HG03108 (cell line): ENCODE measurements around the gene RFTN1.
"Not testable (repeated sequence)": the region's sequence is repeated elsewhere in the genome, so short reads cannot be mapped to it uniquely, and the experiment has no call there.

Source experiments
- ATAC-seq: cut with Tn5 transposase; IDR thresholded peaks from one replicate; pipeline ENCODE4 v1.9.1; 2021; ENCODE audit warnings: moderate library complexity; ENCODE audit not compliant: unreplicated experiment

RFTN1 gene

DNA sequence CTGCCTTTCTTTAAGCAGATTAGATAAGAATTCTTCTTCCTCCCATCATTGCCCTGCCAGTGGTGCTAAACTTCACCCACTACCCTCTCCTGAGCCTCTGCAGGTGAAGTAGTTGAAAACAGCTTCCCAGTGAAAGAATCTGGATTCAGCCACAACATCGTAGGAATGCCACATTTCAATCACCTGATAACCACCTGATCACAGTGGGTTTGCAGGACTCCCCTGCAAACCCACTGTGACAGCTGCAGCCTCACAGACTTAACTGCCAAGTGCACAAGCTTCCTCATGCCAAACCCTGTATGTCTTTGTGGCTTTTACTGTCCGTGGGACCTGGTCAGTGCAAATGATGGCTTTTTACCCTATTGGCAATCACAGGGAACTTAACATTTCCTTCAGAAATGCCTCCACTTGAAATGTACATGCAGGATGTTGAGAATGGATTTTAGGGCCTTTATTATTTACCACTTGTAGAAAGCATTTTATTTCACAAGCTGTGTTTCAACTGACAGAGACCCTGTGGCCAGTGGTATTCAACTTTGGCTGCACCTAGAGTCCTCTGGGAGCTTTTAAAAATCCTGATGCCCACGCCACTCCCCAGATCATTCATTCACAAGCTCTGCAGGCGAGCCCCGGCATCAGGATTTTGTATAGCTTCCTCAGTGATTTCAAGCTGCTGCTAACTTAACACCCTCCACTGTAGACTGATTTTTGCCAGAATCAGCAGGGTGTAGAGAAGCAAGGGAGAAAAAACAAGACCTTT lies 199.4 kb downstream of the RFTN1 start:
- no peak for ATAC-seq

GRCh38 chr3:16311960-16312451 lies 201.5 kb downstream of the RFTN1 start:
- peak; percentile 70 for ATAC-seq

GRCh38 chr3:16310486-16310885 lies 203.0 kb downstream of the RFTN1 start:
- not testable (repeated sequence) for ATAC-seq

DNA sequence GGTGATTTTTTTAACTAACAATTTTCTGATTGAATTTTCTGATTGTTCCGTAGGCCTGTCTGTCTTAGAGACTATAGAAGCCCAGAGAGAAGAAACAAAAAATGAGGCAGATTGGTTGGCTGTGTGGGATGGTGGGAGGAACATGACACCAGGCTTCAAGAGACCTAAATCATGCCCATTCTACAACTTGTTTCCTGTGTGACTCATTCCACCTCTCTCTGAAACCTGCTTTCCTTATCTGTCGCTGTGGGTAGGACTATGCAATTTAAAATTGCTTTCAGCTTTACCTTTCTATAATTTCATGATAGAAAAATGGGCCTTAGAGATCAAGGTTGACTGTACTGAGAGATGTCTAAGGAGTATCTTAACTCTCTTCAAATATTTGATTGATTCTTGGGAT lies 203.9 kb downstream of the RFTN1 start:
- peak; percentile 60 for ATAC-seq

- no peak for ATAC-seq
Observed at GRCh38 chr3:16308727-16309126, 204.8 kb downstream of the RFTN1 start.

DNA sequence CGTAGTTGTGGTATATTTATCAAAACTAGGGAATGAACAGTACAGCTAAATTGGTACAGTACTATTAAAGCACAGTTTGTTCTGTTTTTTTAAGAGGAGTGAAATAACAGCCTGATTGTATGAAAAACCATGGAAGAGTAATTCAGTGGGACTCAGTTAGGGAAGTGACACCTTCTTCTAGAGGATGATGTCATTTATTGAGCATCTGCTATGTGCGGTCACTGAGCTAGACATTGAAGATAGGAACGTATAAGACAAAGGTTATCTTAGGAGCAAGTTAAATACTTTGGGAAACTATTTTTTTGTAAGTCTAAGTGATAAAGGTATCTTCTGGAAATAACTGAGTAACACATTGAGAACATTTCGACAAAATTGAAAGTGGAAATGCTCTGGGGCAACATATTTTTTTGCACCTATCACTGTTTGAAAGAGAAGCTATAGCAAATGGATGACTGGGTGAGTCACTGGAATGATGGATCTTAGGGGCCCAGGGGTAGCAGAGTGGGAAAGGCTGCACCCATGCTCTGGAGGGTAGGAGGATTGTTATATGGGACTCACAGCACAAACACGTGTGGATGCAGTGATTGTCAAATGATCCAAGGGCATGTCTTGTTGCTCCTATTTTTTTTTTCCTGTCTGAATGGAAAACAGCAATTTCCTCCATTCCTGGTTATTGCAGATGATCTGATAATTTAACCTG lies 205.5 kb downstream of the RFTN1 start:
- no peak for ATAC-seq

DNA sequence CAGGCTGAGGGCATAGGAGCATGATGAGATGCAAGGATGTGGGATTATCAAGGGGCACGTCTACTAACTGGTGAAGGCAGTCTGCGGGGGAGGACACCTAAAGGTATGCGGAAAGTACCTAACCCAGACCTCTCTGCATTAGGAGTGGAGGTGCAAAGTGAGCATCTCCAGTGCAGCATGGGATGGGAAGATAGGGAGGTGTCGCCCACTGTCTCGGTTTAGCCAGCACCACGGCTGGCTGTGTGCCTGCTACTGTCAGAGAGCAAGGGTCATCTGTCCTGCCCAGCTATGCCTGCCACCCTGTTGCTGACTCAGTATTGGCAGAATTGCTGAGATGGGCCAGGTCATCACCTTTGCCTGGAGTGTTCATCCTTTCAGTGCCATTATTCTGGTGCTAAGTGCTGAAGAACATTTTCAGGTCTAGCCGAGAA lies 208.4 kb downstream of the RFTN1 start:
- ATAC-seq: no peak

- ATAC-seq: no peak
Observed at GRCh38 chr3:16304061-16305010, 209.2 kb downstream of the RFTN1 start.

DNA sequence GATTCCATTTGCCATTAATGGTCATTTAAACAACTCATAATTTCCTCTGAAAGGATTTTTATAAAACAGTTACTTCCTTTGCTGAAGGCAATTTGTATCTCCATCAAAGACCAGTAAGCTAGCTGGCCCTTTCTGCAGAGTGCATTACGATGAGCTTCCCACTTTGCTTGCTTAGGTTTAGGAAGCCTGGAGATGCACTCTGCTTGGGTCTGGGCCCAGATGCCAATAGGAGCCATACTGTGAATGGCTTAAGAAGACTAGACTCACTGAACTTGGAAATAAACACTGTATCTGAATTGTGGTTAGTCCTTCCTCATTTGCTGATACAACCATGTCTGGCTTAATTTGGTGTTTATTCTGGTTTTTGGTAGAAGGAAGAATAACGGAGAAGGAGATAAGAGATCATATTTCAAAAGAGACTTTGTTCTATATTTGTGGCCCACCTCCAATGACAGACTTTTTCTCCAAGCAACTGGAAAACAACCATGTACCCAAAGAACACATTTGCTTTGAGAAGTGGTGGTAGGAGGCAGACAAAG lies 210.4 kb downstream of the RFTN1 start:
- no peak for ATAC-seq

- ATAC-seq: no peak
Observed at GRCh38 chr3:16302082-16302631, 211.3 kb downstream of the RFTN1 start.

- no peak for ATAC-seq
Observed at GRCh38 chr3:16301507-16301906, 212.0 kb downstream of the RFTN1 start.

DNA sequence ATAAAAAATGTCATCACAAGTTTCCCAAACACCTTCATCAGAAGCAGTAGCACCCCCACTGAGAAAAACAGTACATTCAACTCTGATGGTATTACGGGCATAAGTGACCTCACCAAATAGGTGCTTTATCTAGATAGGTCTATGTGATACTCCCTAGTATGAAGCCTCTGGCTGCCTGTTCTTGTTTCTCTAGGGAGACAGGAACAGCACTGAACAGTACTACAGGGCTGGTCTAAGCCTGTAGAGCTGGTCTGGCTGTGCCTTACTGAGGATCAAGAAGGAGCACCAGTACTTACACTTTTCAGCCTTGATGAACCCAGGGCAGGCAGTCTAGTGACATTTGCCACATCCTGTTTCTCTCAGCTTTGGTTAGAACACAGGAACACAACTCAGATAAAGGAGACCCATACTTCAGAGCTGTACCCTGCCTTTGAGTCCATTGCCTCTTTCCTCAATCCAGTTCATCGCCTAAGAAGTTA lies 212.6 kb downstream of the RFTN1 start:
- ATAC-seq: peak; percentile 76

GRCh38 chr3:16300307-16300706 lies 213.2 kb downstream of the RFTN1 start:
- peak; percentile 45 for ATAC-seq

GRCh38 chr3:16299746-16300145 lies 213.8 kb downstream of the RFTN1 start:
- ATAC-seq: no peak

GRCh38 chr3:16298891-16299290 lies 214.6 kb downstream of the RFTN1 start:
- ATAC-seq: no peak

DNA sequence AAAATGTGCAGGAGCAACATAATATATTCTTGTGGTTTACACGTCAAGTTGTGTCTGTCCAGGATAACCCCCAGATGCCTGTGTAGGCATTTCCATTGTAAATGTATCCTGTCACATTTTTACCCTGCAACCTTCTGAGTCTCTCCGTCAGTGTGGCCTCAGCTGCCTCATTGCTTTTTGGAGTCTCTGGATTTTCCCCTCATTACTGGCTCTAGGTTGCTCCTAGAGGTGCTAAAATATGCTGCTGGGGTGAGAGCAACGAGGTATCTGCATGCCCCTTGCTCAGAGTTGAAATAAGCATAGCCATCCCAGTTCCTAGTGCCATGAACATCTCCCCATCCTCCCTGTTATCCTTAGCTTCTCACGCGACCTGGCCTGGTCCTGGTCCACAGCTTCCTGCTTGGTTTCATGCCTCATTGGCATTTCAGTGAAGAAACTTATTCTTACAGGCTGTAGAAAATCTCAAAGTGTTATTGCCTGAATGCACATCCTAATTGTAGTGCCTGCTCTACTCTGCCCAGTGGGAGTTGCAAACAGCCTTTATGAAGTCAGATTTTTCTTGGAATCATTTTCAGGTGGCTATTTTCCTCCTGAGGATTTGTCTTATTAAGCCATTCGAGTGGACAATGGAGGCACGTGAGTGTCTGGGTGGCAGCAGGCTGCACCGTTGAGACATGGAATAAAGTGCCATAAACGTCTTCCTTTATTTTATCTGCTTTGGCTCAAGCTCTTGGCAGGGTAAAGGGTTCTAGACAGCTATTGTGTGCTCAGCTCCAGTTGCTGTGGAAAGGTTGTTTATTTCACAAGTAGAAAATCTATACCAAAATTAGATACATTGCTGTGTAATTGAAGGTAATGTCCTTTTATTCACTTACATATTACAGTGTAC lies 215.3 kb downstream of the RFTN1 start:
- ATAC-seq: no peak

DNA sequence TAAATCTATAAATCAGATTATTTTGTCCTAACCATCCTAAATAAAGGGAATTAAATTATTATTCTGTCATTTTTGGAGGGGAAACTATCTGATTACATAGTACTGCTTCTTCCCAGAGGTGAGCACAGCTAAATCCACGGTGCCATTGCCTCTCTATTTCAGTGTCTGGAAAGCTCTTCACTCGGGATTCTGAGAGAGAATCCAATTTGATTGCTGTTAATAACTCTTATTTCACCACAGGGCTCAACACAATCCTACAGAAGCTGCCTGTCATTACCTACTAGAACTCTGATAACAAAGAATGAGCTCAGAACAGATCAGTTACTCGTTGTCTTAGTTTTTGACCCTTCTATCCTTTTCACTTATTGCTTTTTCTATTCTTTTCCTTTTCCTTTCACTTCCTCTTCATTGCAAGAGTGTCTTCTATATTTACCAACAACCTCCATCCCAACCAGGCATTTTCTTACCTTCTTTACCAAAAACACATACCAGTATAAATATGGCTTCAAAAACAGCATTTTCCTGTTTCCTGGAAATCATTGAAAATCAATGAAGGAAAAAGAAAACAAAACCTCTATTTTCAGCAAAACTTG lies 218.1 kb downstream of the RFTN1 start:
- ATAC-seq: no peak

- ATAC-seq: no peak
Observed at GRCh38 chr3:16294844-16295243, 218.7 kb downstream of the RFTN1 start.

DNA sequence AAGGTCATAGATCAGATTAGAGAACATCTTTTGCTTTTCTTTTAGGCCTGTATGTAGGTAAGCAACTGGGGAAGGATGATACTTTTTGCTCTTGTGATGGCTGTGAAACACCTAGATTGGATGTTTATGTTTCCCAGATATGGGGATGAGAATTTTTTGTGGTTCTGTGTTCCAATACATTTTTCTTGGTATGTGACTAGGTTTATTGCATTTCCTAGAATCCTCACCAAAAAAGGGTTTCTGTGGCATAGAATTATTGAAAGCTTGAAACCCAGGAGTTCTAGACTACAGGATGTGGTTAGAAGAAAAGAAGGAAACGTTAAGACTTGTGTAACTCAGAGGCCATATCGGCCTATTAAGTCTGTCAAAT lies 222.7 kb downstream of the RFTN1 start:
- ATAC-seq: no peak
